IMR-90 (cell line): ENCODE measurements around the gene TRAPPC5. TPM values are rescaled to one million over a fixed set of nuclear protein-coding genes. Genes with fewer than 3 reads are reported as not detected.

ENCODE experiments used
- ATAC-seq: fragments of 200-7000 bp; cut with Tn5 transposase; 2 replicates; pipeline ENCODE4 v1.9.1; 2020; ENCODE audit warnings: low read depth, mild to moderate bottlenecking, moderate library complexity
- BruUV-seq: library from RNA; stranded (reverse); fragments of 400-500 nt; replicated peaks from 2 replicates; lab custom pipeline; 2021; lab: Mats Ljungman, UMichigan
- CTCF ChIA-PET: fragments of 300-600 bp; formaldehyde crosslinking; extraction: SDS; loops from one replicate; lab custom pipeline; 2021; ENCODE audit warnings: antibody characterized with exemption; lab: Yijun Ruan, JAX
- POLR2A ChIA-PET: fragments of 300-600 bp; sonication (Branson Sonifier 250); formaldehyde crosslinking; loops from one replicate; lab custom pipeline; 2022; ENCODE audit warnings: antibody characterized with exemption; ENCODE audit not compliant: unreplicated experiment; lab: Charles Lee
- DNase-seq: peaks from one replicate; pipeline ENCODE4 v3.0.0; 2013
- H2AFZ ChIP-seq: replicated peaks from 2 replicates; pipeline ENCODE3; 2013; ENCODE audit warnings: low read length, mild to moderate bottlenecking; ENCODE audit not compliant: poor library complexity
- H2AK5ac ChIP-seq: 2 replicates; pipeline ENCODE4 v1.6.1; 2013; ENCODE audit warnings: low read depth, low read length, inconsistent platforms
- H2AK9ac ChIP-seq: replicated peaks from 2 replicates; pipeline ENCODE3; 2013; ENCODE audit warnings: mild to moderate bottlenecking, low read depth, low read length, moderate library complexity; ENCODE audit not compliant: poor library complexity
- H2BK120ac ChIP-seq: 2 replicates; pipeline ENCODE4 v1.6.1; 2013; ENCODE audit warnings: low read depth, low read length, inconsistent platforms
- H2BK15ac ChIP-seq: 3 replicates; pipeline ENCODE4 v1.6.1; 2013; ENCODE audit warnings: low read depth, low read length, inconsistent platforms
- H2BK20ac ChIP-seq: 2 replicates; pipeline ENCODE4 v1.6.1; 2013; ENCODE audit warnings: low read depth, mild to moderate bottlenecking, inconsistent platforms, low read length, moderate library complexity
- H2BK5ac ChIP-seq: 2 replicates; pipeline ENCODE4 v1.6.1; 2013; ENCODE audit warnings: mild to moderate bottlenecking, low read depth, low read length, inconsistent platforms; ENCODE audit not compliant: poor library complexity, severe bottlenecking
- H3K14ac ChIP-seq: replicated peaks from 2 replicates; pipeline ENCODE4 v1.6.1; 2013; ENCODE audit warnings: low read depth, low read length, inconsistent platforms
- H3K18ac ChIP-seq: 2 replicates; pipeline ENCODE4 v1.6.1; 2013; ENCODE audit warnings: low read depth, low read length, control low read depth
- H3K23ac ChIP-seq: 2 replicates; pipeline ENCODE4 v1.6.1; 2013; ENCODE audit warnings: low read depth, low read length, inconsistent platforms
- H3K27ac ChIP-seq: 2 replicates; pipeline ENCODE4 v1.5.1; 2013; ENCODE audit warnings: mild to moderate bottlenecking, control low read depth, low read length; ENCODE audit not compliant: insufficient read depth
- H3K27me3 ChIP-seq: 2 replicates; pipeline ENCODE4 v1.6.1; 2013; ENCODE audit warnings: low read length; ENCODE audit not compliant: control insufficient read depth, insufficient read depth
- H3K36me3 ChIP-seq: 2 replicates; pipeline ENCODE4 v1.6.1; 2013; ENCODE audit warnings: low read length, mixed read lengths; ENCODE audit not compliant: control insufficient read depth, insufficient read depth
- H3K4ac ChIP-seq: 2 replicates; pipeline ENCODE4 v1.6.1; 2013; ENCODE audit warnings: low read depth, low read length, inconsistent platforms
- H3K4me1 ChIP-seq: 2 replicates; pipeline ENCODE4 v1.6.1; 2013; ENCODE audit warnings: low read length, mixed read lengths; ENCODE audit not compliant: control insufficient read depth, insufficient read depth
- H3K4me2 ChIP-seq: 2 replicates; pipeline ENCODE4 v1.6.1; 2013; ENCODE audit warnings: low read depth, mild to moderate bottlenecking, control low read depth, low read length, moderate library complexity
- H3K4me3 ChIP-seq: 2 replicates; pipeline ENCODE4 v1.5.1; 2013; ENCODE audit warnings: low read depth, mild to moderate bottlenecking, control low read depth, low read length, moderate library complexity; ENCODE audit not compliant: insufficient read depth
- H3K56ac ChIP-seq: 2 replicates; pipeline ENCODE4 v1.6.1; 2013; ENCODE audit warnings: low read length, inconsistent platforms; ENCODE audit not compliant: insufficient read depth; ENCODE audit errors: extremely low read depth
- H3K79me1 ChIP-seq, 2 experiments: 2 replicates each; pipeline ENCODE4 v1.6.1; 2013; ENCODE audit warnings: low read length in 2 of 2, inconsistent platforms in 1 of 2, low read depth in 1 of 2
- H3K9ac ChIP-seq: 2 replicates; pipeline ENCODE4 v1.6.1; 2013; ENCODE audit warnings: low read depth, low read length, control low read depth
- H3K9me1 ChIP-seq: 2 replicates; pipeline ENCODE4 v1.6.1; 2013; ENCODE audit warnings: low read length, inconsistent platforms; ENCODE audit not compliant: insufficient read depth
- H3K9me3 ChIP-seq: 2 replicates; pipeline ENCODE4 v1.6.1; 2013; ENCODE audit warnings: low read length; ENCODE audit not compliant: control insufficient read depth, insufficient read depth
- H4K20me1 ChIP-seq: 2 replicates; pipeline ENCODE4 v1.6.1; 2013; ENCODE audit warnings: low read length, inconsistent platforms; ENCODE audit not compliant: insufficient read depth
- H4K5ac ChIP-seq: 2 replicates; pipeline ENCODE4 v1.6.1; 2013; ENCODE audit warnings: mild to moderate bottlenecking, low read depth, low read length, control low read depth
- H4K8ac ChIP-seq, 2 experiments: 2 replicates each; pipeline ENCODE4 v1.6.1; 2013; ENCODE audit warnings: low read depth in 2 of 2, low read length in 2 of 2, control low read depth in 1 of 2, inconsistent platforms in 1 of 2
- H4K91ac ChIP-seq: 2 replicates; pipeline ENCODE4 v1.6.1; 2013; ENCODE audit warnings: low read depth, low read length, inconsistent platforms; ENCODE audit not compliant: insufficient read depth
- BHLHE40 ChIP-seq: fragments of 150-350 bp; IDR thresholded peaks from 2 replicates; pipeline ENCODE4 v1.6.1; 2016; ENCODE audit warnings: mild to moderate bottlenecking, low read depth, low read length
- RFX5 ChIP-seq: IDR thresholded peaks from 2 replicates; pipeline ENCODE4 v1.8.0; 2012; ENCODE audit warnings: low read depth, mild to moderate bottlenecking, low read length, moderate library complexity
- WGBS, 2 experiments: methylation state at CpG; one replicate each; pipeline versions ENCODE4 v1.1.5 to v1.1.7; 2013; ENCODE audit warnings: missing lambda C conversion rate in 2 of 2; ENCODE audit not compliant: insufficient read length in 1 of 2; ENCODE audit errors: extremely low coverage in 2 of 2; 5-methylcytosine and 5-hydroxymethylcytosine counted together
- dilution Hi-C: fragments of 300-500 bp; cut with HindIII; formaldehyde crosslinking; loops from one replicate; pipeline ENCODE4 v1.14.3; 2018; ENCODE audit warnings: low sequenced_read_pairs; ENCODE audit not compliant: unreplicated experiment
- in situ Hi-C: fragments of 300-500 bp; cut with MboI; formaldehyde crosslinking; loops from 3 replicates; pipeline ENCODE4 v1.14.3; 2019; ENCODE audit warnings: low sequenced_read_pairs, inconsistent platforms, mixed read lengths
- intact Hi-C: fragments of 100-400 bp; cut with micrococcal nuclease; formaldehyde crosslinking; loops from 2 replicates; pipeline ENCODE4 v1.10.0; 2022
- polyA plus RNA-seq, 3 experiments: library from polyadenylated mRNA; depleted of rRNA; stranded (reverse); fragments of >200 nt; gene quantifications; 2 replicates each; pipeline ENCODE4 v1.2.3, GENCODE V29; 2012; ENCODE audit warnings: low replicate concordance in 1 of 3
- total RNA-seq: library from RNA; depleted of rRNA; stranded (reverse); fragments of >200 nt; gene quantifications from 2 replicates; pipeline ENCODE4 v1.2.3, GENCODE V29; 2012
- TF ChIP-seq, protein P1 (sequence below): conservative IDR thresholded peaks from 2 replicates; pipeline ENCODE4 v1.5.1; 2012; ENCODE audit warnings: mild to moderate bottlenecking, low read depth, low read length, improper control_type of control experiment

TRAPPC5 gene
- total and polyA plus RNA-seq, 2 of the 4 experiments (the other 2 are of a cell fraction): 54.7 to 109 TPM

DNA sequence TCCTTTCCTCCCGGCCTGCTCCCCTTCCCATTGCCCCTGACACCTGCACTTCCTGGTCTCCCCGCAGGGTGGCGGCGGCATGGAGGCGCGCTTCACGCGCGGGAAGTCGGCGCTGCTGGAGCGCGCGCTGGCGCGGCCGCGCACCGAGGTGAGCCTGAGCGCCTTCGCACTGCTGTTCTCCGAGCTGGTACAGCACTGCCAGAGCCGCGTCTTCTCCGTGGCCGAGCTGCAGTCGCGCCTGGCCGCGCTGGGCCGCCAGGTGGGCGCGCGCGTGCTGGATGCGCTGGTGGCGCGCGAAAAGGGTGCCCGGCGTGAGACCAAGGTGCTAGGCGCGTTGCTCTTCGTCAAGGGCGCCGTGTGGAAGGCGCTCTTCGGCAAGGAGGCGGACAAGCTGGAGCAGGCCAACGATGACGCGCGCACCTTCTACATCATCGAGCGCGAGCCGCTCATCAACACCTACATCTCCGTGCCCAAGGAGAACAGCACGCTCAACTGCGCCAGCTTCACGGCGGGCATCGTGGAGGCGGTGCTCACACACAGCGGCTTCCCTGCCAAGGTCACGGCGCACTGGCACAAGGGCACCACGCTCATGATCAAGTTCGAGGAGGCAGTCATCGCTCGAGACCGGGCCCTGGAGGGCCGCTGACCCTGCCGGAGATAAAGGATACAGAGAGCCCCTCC, 1.7 kb downstream of the TRAPPC5 start:
- dilution Hi-C loops: no loop called here
- Histone ChIP-seq H3K36me3 (peaks cover 11% of the 10 kb centered on the region; the same call in 1 of the 2 replicates), H4K8ac (peak overlapping the region in 1 of 2 experiments; percentile 72; a peak in 2 of 4 replicates), H3K18ac (no peak overlapping the region), H3K9ac (peak overlapping the region; percentile 49; the same call in 1 of the 2 replicates), H2AK5ac (peak overlapping the region; percentile 78), H4K91ac (no peak overlapping the region), H3K4me3 (no peak overlapping the region; the same call in 1 of the 2 replicates), H3K23ac (no peak overlapping the region), H3K4me1 (peaks cover 4% of the 10 kb centered on the region; the same call in 1 of the 2 replicates), H4K20me1 (peaks cover 14% of the 10 kb centered on the region), H3K9me1 (peaks cover 3% of the 10 kb centered on the region), H3K4ac (no peak overlapping the region), H3K4me2 (peak overlapping the region; percentile 82), H2BK15ac (no peak overlapping the region), H2BK120ac (no peak overlapping the region), H2BK5ac (no peak overlapping the region), H3K9me3 (no peaks in the 10 kb centered on the region), H2BK20ac (no peak overlapping the region), H4K5ac (no peak overlapping the region), H3K27ac (no peak overlapping the region), H3K79me1 (peaks cover 0 to 28% of the 10 kb centered on the region in 2 experiments; a peak in 3 of 4 replicates), H2AK9ac (peak overlapping the region; percentile 99), H3K14ac (no peak overlapping the region), H3K27me3 (peaks cover 3% of the 10 kb centered on the region; the same call in 1 of the 2 replicates), H2AFZ (peak overlapping the region; percentile 100), H3K56ac (no peak overlapping the region)
- TF ChIP-seq RFX5: no peak
- TF ChIP-seq, protein P1, sequence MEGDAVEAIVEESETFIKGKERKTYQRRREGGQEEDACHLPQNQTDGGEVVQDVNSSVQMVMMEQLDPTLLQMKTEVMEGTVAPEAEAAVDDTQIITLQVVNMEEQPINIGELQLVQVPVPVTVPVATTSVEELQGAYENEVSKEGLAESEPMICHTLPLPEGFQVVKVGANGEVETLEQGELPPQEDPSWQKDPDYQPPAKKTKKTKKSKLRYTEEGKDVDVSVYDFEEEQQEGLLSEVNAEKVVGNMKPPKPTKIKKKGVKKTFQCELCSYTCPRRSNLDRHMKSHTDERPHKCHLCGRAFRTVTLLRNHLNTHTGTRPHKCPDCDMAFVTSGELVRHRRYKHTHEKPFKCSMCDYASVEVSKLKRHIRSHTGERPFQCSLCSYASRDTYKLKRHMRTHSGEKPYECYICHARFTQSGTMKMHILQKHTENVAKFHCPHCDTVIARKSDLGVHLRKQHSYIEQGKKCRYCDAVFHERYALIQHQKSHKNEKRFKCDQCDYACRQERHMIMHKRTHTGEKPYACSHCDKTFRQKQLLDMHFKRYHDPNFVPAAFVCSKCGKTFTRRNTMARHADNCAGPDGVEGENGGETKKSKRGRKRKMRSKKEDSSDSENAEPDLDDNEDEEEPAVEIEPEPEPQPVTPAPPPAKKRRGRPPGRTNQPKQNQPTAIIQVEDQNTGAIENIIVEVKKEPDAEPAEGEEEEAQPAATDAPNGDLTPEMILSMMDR: 0 out of 2 replicates have a peak, but pooled peaks have one; percentile 11
- no peak for TF ChIP-seq BHLHE40
- in situ Hi-C loops: loop anchor here (10.0 kb wide), 1 partner anchor 112 kb away; no protein-coding TSS in a partner anchor
- ATAC-seq: no peak
- WGBS, 2 experiments: 73% methylated on average over 62 of the region's 74 CpGs; no CpG with 5 or more reads in 1 of the 2 experiments
- POLR2A ChIA-PET: no interaction called here
- intact Hi-C loops: no loop called here
- CTCF ChIA-PET: no interaction called here
- BruUV-seq: no TSS peak
- DNase-seq: no peak
